Kidney epithelial cell (primary cell): ENCODE measurements around the gene ZNF133. TPM values are rescaled to one million over a fixed set of nuclear protein-coding genes. Genes with fewer than 3 reads are reported as not detected.
"Not testable (repeated sequence)": the region's sequence is repeated elsewhere in the genome, so short reads cannot be mapped to it uniquely, and the experiment has no call there.

Source experiments
- DNase-seq: peaks from one replicate; pipeline ENCODE4 v3.0.0-alpha.2; 2010; ENCODE audit warnings: low read depth
- H3K27me3 ChIP-seq: 2 replicates; pipeline ENCODE4 v1.6.0; 2011; ENCODE audit warnings: low read length; ENCODE audit not compliant: control insufficient read depth, insufficient read depth
- H3K36me3 ChIP-seq: 2 replicates; pipeline ENCODE4 v1.5.1; 2011; ENCODE audit warnings: low read length; ENCODE audit not compliant: control insufficient read depth, insufficient read depth
- H3K4me3 ChIP-seq: 2 replicates; pipeline ENCODE4 v1.5.1; 2011; ENCODE audit warnings: low read depth, mild to moderate bottlenecking, control low read depth, low read length
- CTCF ChIP-seq: IDR thresholded peaks from 2 replicates; pipeline ENCODE4 v1.5.1; 2011; ENCODE audit warnings: mild to moderate bottlenecking, moderate library complexity, low read length, control low read depth, inconsistent platforms; ENCODE audit not compliant: insufficient read depth, poor library complexity, severe bottlenecking
- total RNA-seq: library from RNA; depleted of rRNA; stranded (reverse); fragments of >200 nt; gene quantifications from 2 replicates; pipeline ENCODE4 v1.2.3, GENCODE V29; 2015

The ZNF133 gene
- total RNA-seq, 1 donor from 2014 or later: 10.8 TPM

DNA sequence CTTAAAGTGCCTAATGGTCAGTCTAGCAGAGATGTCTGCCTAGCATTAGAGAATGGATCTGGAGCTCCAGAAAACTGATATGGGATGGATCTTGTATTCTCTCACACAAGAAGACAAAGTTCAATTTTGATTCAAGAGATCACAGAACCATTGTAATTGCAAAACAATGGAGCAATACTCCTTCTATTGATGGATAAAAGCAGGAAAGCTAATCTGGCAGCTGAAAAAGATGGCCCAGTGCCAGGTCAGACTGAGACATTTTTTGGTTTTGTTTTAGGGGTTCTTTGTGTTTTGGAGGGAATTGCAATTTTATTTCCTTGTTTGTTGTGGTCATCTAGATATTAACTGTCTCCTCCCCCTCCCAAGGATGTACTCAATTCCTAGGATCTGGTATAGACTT lies 14.6 kb upstream of the ZNF133 start:
- DNase-seq: no peak

GRCh38 chr20:18275960-18276359 lies 12.4 kb upstream of the ZNF133 start:
- H3K27me3 ChIP-seq, H3K4me3 ChIP-seq, DNase-seq, H3K36me3 ChIP-seq: not testable (repeated sequence)

More for the DNA sequence above, 14.6 kb upstream of the ZNF133 start:
- H3K36me3 ChIP-seq: no peaks in the 10 kb centered on the region
- no peak overlapping the region for H3K4me3 ChIP-seq
- no peaks in the 10 kb centered on the region for H3K27me3 ChIP-seq
- no peak for TF ChIP-seq CTCF

GRCh38 chr20:18276821-18277220 lies 11.5 kb upstream of the ZNF133 start:
- no peak overlapping the region for H3K4me3 ChIP-seq
- peak; percentile 95 for TF ChIP-seq CTCF
- DNase-seq: no peak
- no peaks in the 10 kb centered on the region for H3K27me3 ChIP-seq
- H3K36me3 ChIP-seq: no peaks in the 10 kb centered on the region

- Histone ChIP-seq H3K27me3 (no peaks in the 10 kb centered on the region), H3K4me3 (no peak overlapping the region), H3K36me3 (no peaks in the 10 kb centered on the region)
- DNase-seq: no peak
- TF ChIP-seq CTCF: no peak
These were observed 9.1 kb upstream of the ZNF133 start for GRCh38 chr20:18279242-18279641.

- H3K36me3 ChIP-seq: no peaks in the 10 kb centered on the region
- no peak for TF ChIP-seq CTCF
- no peaks in the 10 kb centered on the region for H3K27me3 ChIP-seq
- H3K4me3 ChIP-seq: no peak overlapping the region
- no peak for DNase-seq
These were observed 3.4 kb upstream of the ZNF133 start for GRCh38 chr20:18284805-18285533.

- H3K27me3 ChIP-seq: no peaks in the 10 kb centered on the region
- no peak for DNase-seq
- H3K36me3 ChIP-seq: no peaks in the 10 kb centered on the region
- TF ChIP-seq CTCF: no peak
- H3K4me3 ChIP-seq: peak overlapping the region; percentile 87
These were observed 797 bp upstream of the ZNF133 start for GRCh38 chr20:18287546-18287914.
